Measurements from ENCODE around the gene GGT6. TPM values are rescaled to one million over a fixed set of nuclear protein-coding genes. Genes with fewer than 3 reads are reported as not detected.
A peak's percentile ranks its signal among the peaks of the same experiment; 100 is the strongest.
"Not testable (repeated sequence)": the region's sequence is repeated elsewhere in the genome, so short reads cannot be mapped to it uniquely, and the experiment has no call there.

The GGT6 gene, protein sequence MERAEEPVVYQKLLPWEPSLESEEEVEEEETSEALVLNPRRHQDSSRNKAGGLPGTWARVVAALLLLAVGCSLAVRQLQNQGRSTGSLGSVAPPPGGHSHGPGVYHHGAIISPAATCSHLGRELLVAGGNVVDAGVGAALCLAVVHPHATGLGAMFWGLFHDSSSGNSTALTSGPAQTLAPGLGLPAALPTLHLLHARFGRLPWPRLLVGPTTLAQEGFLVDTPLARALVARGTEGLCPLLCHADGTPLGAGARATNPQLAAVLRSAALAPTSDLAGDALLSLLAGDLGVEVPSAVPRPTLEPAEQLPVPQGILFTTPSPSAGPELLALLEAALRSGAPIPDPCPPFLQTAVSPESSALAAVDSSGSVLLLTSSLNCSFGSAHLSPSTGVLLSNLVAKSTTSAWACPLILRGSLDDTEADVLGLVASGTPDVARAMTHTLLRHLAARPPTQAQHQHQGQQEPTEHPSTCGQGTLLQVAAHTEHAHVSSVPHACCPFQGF
- 10 to 100 TPM in 1 of 4 donors, 1 to 10 TPM in 2, under 1 TPM in 1; 0.19 to 11.3 (median 7.6) TPM for polyA plus RNA-seq (ENCODE audit: insufficient read length in 4 of 4)

- DNase-seq (ENCODE audit: low read depth in 4 of 4, low spot score in 3 of 4), result no peak
Observed at GRCh38 chr17:4560421-4560820, at the start of gene GGT6. GGT6 (minus strand) TSS chr17:4560577; CDS start chr17:4560521, 56 bp downstream.

DNA sequence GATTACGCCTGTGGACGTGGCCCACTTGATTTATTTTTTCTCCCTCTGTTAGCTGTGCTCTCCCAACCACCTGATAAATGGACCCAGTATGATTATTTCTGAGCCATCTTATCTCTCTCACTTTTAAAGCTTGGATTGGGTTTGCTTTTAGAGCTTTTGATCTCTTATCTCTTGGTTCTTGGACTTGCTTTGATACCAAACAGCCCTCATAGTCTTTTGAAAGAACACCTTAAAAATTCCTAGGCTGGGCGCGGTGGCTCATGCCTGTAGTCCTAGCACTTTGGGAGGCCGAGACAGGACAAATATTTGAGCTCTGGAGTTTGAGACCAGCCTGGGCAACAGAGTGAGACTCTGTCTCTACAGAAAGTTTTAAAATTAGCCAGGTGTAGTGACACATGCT is 49.8 kb upstream of the GGT6 start:
- no peak for DNase-seq (ENCODE audit: low read depth in 4 of 4, low spot score in 3 of 4)

- no peak for DNase-seq (ENCODE audit: low read depth in 4 of 4, low spot score in 3 of 4)
Observed at GRCh38 chr17:4609761-4610160, 49.4 kb upstream of the GGT6 start.

- peak in 2 of 4 donors; percentile 44 to 61 for DNase-seq (ENCODE audit: low read depth in 4 of 4, low spot score in 3 of 4)
Observed at GRCh38 chr17:4607773-4608187, 47.4 kb upstream of the GGT6 start.

DNA sequence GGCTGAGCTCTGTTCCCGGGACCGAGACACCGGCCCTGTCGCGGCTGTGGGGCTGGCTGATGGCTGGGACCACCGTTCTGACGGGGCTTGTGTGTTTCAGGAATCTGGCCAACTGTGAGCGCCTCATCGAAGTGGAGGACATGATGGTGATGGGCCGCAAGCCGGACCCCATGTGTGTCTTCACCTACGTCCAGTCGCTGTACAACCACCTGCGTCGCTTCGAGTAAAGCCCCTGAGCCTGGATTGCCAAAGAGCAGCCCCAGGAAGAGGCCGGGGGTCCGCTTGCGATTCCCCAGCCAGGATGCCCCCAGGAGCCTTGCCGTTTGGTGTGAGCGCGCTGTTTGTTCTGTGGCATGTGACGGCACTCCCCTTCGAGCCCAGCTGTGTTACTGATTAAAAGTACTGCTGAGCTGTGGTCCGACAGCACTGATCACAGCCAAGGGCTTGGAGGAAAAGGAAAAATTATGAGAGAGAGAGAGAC is 46.9 kb upstream of the GGT6 start:
- DNase-seq (ENCODE audit: low read depth in 4 of 4, low spot score in 3 of 4), result peak in 1 of 4 donors; percentile 16

DNA sequence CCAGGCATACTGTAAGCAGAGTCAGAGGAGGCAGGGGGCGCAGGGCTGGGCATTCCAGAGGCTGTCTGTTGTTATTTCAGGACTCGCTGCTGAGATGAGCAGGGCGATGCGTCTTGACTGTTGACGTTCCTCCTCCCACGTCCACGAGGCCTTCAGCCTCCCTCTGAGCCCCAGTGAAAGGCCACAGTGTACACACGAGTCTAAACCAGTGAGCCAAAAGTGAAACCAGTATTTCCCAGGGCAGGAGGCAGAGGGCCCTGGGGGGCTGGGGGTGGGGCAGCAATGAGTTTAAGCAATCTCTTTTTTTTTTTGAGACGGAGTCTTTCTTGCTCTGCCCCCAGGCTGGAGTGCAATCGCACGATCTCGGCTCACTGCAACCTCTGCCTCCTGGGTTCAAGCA is 45.4 kb upstream of the GGT6 start:
- DNase-seq (ENCODE audit: low read depth in 4 of 4, low spot score in 3 of 4), result no peak

DNA sequence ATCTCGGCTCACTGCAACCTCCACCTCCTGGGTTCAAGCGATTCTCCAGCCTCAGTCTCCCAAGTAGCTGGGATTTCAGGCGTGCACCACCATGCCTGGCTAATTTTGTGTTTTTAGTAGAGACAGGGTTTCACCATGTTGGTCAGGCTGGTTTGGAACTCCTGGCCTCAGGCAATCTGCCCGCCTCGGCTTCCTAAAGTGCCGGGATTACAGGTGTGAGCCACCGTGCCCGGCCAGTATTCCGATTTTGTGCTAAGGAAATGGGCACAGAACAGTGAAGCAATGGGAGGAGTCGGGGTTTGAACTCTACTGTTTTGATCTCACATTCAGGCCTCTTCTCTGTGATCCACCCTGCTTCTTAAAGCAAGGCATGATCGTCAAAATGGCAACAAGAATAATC is 44.4 kb upstream of the GGT6 start:
- DNase-seq (ENCODE audit: low read depth in 4 of 4, low spot score in 3 of 4), result not testable (repeated sequence)

- DNase-seq (ENCODE audit: low read depth in 4 of 4, low spot score in 3 of 4), result peak in 1 of 4 donors; percentile 46
Observed at GRCh38 chr17:4604111-4604644, 43.8 kb upstream of the GGT6 start.

DNA sequence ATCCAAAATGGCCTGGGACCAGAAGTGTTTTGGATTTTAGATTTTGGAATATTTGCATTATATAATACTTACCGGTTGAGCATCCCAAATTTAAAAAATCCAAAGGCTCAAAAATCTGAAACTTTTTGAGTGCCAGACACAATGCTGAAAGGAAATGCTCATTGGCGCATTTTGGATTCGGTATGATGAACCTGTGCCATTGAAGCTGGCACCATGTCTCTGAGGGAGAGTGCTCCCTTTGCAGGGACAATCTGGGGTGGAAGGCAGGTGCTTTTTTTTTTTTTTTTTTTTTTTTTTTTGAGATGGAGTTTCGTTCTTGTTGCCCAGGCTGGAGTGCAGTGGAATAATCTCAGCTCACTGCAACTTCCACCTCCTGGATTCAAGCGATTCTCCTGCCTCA is 41.7 kb upstream of the GGT6 start:
- DNase-seq (ENCODE audit: low read depth in 4 of 4, low spot score in 3 of 4), result no peak

GRCh38 chr17:4601326-4601725 is 40.9 kb upstream of the GGT6 start:
- no peak for DNase-seq (ENCODE audit: low read depth in 4 of 4, low spot score in 3 of 4)

DNA sequence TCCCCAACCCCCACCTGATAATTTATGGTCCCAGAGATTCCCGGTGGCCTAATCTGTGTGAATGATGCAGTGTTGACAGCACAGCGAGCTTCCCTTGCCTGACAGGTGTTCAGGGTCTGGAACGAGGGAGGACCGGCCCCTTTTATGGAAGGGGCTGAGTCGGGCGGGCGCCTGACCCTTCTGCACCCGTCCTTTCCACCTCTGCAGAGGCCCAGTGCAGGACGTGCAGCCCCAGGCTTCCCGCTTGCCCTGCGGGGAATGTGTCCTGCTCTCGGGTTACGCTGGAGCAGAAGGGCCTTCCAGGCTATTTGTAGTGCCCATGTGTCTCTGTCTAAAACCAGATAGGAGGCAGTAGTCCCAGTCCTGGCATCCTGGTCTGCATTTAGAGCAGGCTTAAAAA is 40.2 kb upstream of the GGT6 start:
- DNase-seq (ENCODE audit: low read depth in 4 of 4, low spot score in 3 of 4), result no peak

DNA sequence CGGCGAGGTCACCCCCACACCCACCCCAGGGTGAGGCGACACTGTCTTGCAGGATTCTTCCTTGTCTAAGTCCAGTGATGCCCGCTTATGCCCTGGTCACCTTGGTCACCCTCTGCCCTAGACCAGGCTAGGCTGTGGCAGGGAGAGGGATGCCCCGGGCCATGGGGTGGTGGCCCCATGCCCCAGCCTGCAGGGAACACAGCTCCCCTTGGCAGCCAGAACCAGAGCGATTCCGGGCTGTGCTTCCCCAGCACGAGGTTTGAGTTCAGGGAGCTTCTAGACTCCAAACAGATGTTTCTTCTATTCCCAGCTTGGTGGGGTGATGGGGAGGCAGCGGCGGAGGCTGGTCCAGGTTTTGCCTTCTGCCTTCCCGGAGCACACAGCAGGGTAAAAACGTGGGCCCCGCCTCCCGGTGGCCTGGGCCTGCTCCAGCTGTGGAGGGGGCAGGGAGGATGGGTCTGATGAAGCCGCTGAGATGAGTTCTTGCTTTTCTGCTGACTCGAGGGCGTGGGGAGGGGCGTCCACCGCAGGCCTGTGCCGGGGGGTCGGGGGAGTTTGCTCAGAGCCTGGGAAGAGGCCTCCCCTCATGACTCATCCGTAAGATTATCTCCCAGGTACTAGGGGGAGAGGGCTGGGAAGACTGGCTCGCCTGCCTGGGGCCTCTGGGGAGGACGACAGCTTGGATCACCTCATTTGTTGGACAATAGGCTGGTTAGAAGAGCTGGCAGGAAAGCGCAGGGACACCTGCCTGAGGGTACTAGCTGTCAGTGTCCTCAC is 39.3 kb upstream of the GGT6 start:
- DNase-seq (ENCODE audit: low read depth in 4 of 4, low spot score in 3 of 4), result peak in 1 of 4 donors; percentile 53

- no peak for DNase-seq (ENCODE audit: low read depth in 4 of 4, low spot score in 3 of 4)
Observed at GRCh38 chr17:4598776-4599504, 38.6 kb upstream of the GGT6 start.

GRCh38 chr17:4597975-4598374 is 37.6 kb upstream of the GGT6 start:
- no peak for DNase-seq (ENCODE audit: low read depth in 4 of 4, low spot score in 3 of 4)

GRCh38 chr17:4596636-4597380 is 36.4 kb upstream of the GGT6 start:
- no peak for DNase-seq (ENCODE audit: low read depth in 4 of 4, low spot score in 3 of 4)

DNA sequence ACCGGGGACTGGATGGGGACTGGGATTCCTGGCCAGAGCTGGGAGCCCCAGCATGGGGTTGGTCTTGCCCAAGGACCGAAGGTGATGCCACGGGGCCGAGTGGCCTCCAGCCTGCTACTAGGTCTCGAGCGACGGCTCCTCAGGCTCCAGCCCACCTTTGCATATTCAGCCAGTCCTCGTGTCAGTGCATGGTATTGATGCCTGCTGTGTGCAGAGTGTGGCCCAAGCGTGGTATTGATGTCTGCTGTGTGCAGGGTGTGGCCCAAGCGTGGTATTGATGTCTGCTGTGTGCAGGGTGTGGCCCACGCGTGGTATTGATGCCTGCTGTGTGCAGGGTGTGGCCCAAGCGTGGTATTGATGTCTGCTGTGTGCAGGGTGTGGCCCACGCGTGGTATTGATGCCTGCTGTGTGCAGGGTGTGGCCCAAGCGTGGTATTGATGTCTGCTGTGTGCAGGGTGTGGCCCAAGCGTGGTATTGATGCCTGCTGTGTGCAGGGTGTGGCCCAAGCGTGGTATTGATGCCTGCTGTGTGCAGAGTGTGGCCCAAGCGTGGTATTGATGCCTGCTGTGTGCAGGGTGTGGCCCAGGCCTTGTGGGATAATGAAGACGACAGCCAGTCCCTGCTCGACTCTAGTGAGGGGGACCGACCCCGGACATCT is 35.4 kb upstream of the GGT6 start:
- not testable (repeated sequence) for DNase-seq (ENCODE audit: low read depth in 4 of 4, low spot score in 3 of 4)

GRCh38 chr17:4594931-4595684 is 34.7 kb upstream of the GGT6 start:
- no peak for DNase-seq (ENCODE audit: low read depth in 4 of 4, low spot score in 3 of 4)

DNA sequence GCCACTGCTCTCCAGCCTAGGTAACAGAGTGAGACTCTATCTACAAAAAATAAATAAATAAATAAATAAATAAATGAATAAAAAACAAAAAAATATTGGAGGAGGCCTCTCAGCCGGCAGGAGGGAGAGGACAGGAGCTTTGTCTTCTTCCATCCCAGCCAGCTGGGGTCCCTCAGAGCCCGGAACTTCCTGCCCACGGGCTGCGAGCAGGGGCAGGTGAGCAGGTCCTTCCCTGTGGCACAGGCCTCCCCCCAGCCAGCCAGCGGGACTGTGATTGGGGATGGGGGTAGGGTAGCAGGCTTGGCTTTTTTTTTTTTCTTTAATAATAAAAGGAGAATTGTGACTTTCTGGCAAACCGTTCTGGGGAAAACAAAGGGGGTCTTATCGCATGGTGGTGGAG is 34.0 kb upstream of the GGT6 start:
- DNase-seq (ENCODE audit: low read depth in 4 of 4, low spot score in 3 of 4), result no peak

All from left renal pelvis (tissue), 4 donors.